ENCODE data around the gene TBC1D22A. TPM values are rescaled to one million over a fixed set of nuclear protein-coding genes. Genes with fewer than 3 reads are reported as not detected.

The TBC1D22A gene
- total RNA-seq, 1 donor from 2014 or later, result 14.0 TPM

- ATAC-seq (ENCODE audit: poor library complexity), result no peak
- DNase-seq, result peak; percentile 49
- intact Hi-C loops (cut with DNase I), result loop anchor here (10.0 kb wide), 1 partner anchor 51 kb away; no protein-coding TSS in a partner anchor
These were observed 26.5 kb upstream of the TBC1D22A start for GRCh38 chr22:46735747-46736608.

- ATAC-seq (ENCODE audit: poor library complexity), result no peak
- intact Hi-C loops (cut with DNase I), result loop anchor here (10.0 kb wide), 1 partner anchor 52 kb away; no protein-coding TSS in a partner anchor
- peak; percentile 26 for DNase-seq
These were observed 25.7 kb upstream of the TBC1D22A start for GRCh38 chr22:46736705-46737104.

GRCh38 chr22:46737105-46737975, 25.1 kb upstream of the TBC1D22A start:
- intact Hi-C loops (cut with DNase I), result loop anchor here (10.0 kb wide), 1 partner anchor 53 kb away; no protein-coding TSS in a partner anchor
- ATAC-seq (ENCODE audit: poor library complexity) (peak; percentile 4), DNase-seq (peak; percentile 63)

GRCh38 chr22:46737976-46738646, 24.3 kb upstream of the TBC1D22A start, which contains the start of gene CERK:
Gene CERK (minus strand): TSS chr22:46738252. CDS start chr22:46738148, 104 bp downstream.
- intact Hi-C loops (cut with DNase I), result loop anchor here (10.0 kb wide), 1 partner anchor 53 kb away; no protein-coding TSS in a partner anchor
- peak; percentile 84 for DNase-seq
- ATAC-seq (ENCODE audit: poor library complexity), result peak; percentile 80

GRCh38 chr22:46738647-46739093, 23.8 kb upstream of the TBC1D22A start:
- ATAC-seq (ENCODE audit: poor library complexity) (peak; percentile 6), DNase-seq (no peak)
- intact Hi-C loops (cut with DNase I), result loop anchor here (10.0 kb wide), 1 partner anchor 54 kb away; no protein-coding TSS in a partner anchor

- intact Hi-C loops (cut with DNase I), result loop anchor here (10.0 kb wide), 1 partner anchor 54 kb away; no protein-coding TSS in a partner anchor
- ATAC-seq (ENCODE audit: poor library complexity), result peak; percentile 34
- DNase-seq, result peak; percentile 61
These were observed 23.2 kb upstream of the TBC1D22A start for GRCh38 chr22:46739094-46739870.

- no peak for DNase-seq
- peak; percentile 9 for ATAC-seq (ENCODE audit: poor library complexity)
- intact Hi-C loops (cut with DNase I), result no loop called here
These were observed 21.3 kb upstream of the TBC1D22A start for GRCh38 chr22:46740910-46741780.

- ATAC-seq (ENCODE audit: poor library complexity), result no peak
- intact Hi-C loops (cut with DNase I), result no loop called here
- no peak for DNase-seq
These were observed 20.4 kb upstream of the TBC1D22A start for GRCh38 chr22:46741974-46742519.

GRCh38 chr22:46742576-46743221, 19.8 kb upstream of the TBC1D22A start:
- intact Hi-C loops (cut with DNase I), result no loop called here
- DNase-seq, result no peak
- ATAC-seq (ENCODE audit: poor library complexity), result no peak

- intact Hi-C loops (cut with DNase I), result no loop called here
- ATAC-seq (ENCODE audit: poor library complexity), result no peak
- DNase-seq, result no peak
These were observed 17.9 kb upstream of the TBC1D22A start for GRCh38 chr22:46744581-46744980.

GRCh38 chr22:46746192-46746591, 16.3 kb upstream of the TBC1D22A start:
- DNase-seq (no peak), ATAC-seq (ENCODE audit: poor library complexity) (no peak)
- intact Hi-C loops (cut with DNase I), result no loop called here

GRCh38 chr22:46746620-46747019, 15.8 kb upstream of the TBC1D22A start:
- intact Hi-C loops (cut with DNase I), result no loop called here
- peak; percentile 22 for DNase-seq
- ATAC-seq (ENCODE audit: poor library complexity), result no peak

GRCh38 chr22:46747646-46748045, 14.8 kb upstream of the TBC1D22A start:
- DNase-seq (peak; percentile 9), ATAC-seq (ENCODE audit: poor library complexity) (no peak)
- intact Hi-C loops (cut with DNase I), result no loop called here

- no peak for ATAC-seq (ENCODE audit: poor library complexity)
- DNase-seq, result peak; percentile 29
- intact Hi-C loops (cut with DNase I), result no loop called here
These were observed 14.1 kb upstream of the TBC1D22A start for GRCh38 chr22:46748206-46748907.

- intact Hi-C loops (cut with DNase I), result no loop called here
These were observed 13.4 kb upstream of the TBC1D22A start for GRCh38 chr22:46748908-46749675.

More at GRCh38 chr22:46748908-46749675, 13.4 kb upstream of the TBC1D22A start:
- ATAC-seq (ENCODE audit: poor library complexity) (no peak), DNase-seq (peak; percentile 50)
